H1 (cell line): ENCODE measurements around the gene BMF. TPM values are rescaled to one million over a fixed set of nuclear protein-coding genes. Genes with fewer than 3 reads are reported as not detected.

Experiments used
- CHD7 ChIP-seq: fragments of 300-600 bp; sonication (generic); IDR thresholded peaks from 2 replicates; pipeline ENCODE4 v1.7.1; 2012; ENCODE audit warnings: low read length, moderate library complexity, mild to moderate bottlenecking, inconsistent platforms; ENCODE audit not compliant: insufficient replicate concordance
- KDM1A ChIP-seq: fragments of 200-600, 300-600 bp; sonication (generic); IDR thresholded peaks from 2 replicates; pipeline ENCODE4 v1.7.1; 2016; ENCODE audit warnings: mild to moderate bottlenecking, low read length, borderline replicate concordance
- SP1 ChIP-seq: IDR thresholded peaks from 2 replicates; pipeline ENCODE4 v1.6.1; 2011; ENCODE audit warnings: low read depth, low read length
- SP2 ChIP-seq: IDR thresholded peaks from 2 replicates; pipeline ENCODE4 v1.6.1; 2012; ENCODE audit warnings: mild to moderate bottlenecking, low read length, inconsistent platforms
- polyA plus RNA-seq, 7 experiments: library from polyadenylated mRNA; depleted of rRNA in 3 of 7; stranded (reverse) in 5 of 7; unstranded in 2 of 7; fragments of >200 nt in 5 of 7; fragments of 200-250 nt in 2 of 7; gene quantifications; 1 replicate in 5 of 7; 2 replicates in 1 of 7; 4 replicates in 1 of 7; pipeline versions ENCODE4 v1.2.1 to v1.2.3, GENCODE V29; 2011 to 2013; ENCODE audit warnings: missing spikeins in 2 of 7, mixed read lengths in 2 of 7
- total RNA-seq: library from RNA; stranded (reverse); fragmentation: NEBNext Ultra II Directional; extraction: Animal tissue kit (Norgen Biotek cat#: 25700); gene quantifications from 2 replicates; pipeline ENCODE4 v1.2.1, GENCODE V29; 2021
- TF ChIP-seq, protein P1 (sequence below): IDR thresholded peaks from 2 replicates; pipeline ENCODE4 v1.6.1; 2011; ENCODE audit warnings: low read length, improper control_type of control experiment

The BMF gene
- total and polyA plus RNA-seq, 2 of the 8 experiments (the other 6 are each of a cell fraction or from before 2014, with no cell fraction given): 21.2 to 24.2 TPM

GRCh38 chr15:40080104-40080503, 28.6 kb downstream of the BMF start (continued):
- TF ChIP-seq CHD7: no peak
- TF ChIP-seq SP1: no peak
- TF ChIP-seq, protein P1, sequence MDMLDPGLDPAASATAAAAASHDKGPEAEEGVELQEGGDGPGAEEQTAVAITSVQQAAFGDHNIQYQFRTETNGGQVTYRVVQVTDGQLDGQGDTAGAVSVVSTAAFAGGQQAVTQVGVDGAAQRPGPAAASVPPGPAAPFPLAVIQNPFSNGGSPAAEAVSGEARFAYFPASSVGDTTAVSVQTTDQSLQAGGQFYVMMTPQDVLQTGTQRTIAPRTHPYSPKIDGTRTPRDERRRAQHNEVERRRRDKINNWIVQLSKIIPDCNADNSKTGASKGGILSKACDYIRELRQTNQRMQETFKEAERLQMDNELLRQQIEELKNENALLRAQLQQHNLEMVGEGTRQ: no peak
- no peak for TF ChIP-seq KDM1A
- no peak for TF ChIP-seq SP2
